Spleen (tissue), 13 donors: Measurements from ENCODE around the gene TMC6. TPM values are rescaled to one million over a fixed set of nuclear protein-coding genes. Genes with fewer than 3 reads are reported as not detected.

Experiments used
- DNase-seq: peaks from one replicate; pipeline ENCODE4 v3.0.0-alpha.2; 2020
- H3K27ac ChIP-seq, 8 donors: fragments of 200-600 bp; sonication (generic) in 7 of 8; 1 replicate in 4 of 8; 2 replicates in 4 of 8; pipeline versions ENCODE4 v1.5.0 to v1.8.0; 2016 to 2021; ENCODE audit warnings: inconsistent platforms in 4 of 8, mild to moderate bottlenecking in 4 of 8, moderate library complexity in 1 of 8
- H3K27me3 ChIP-seq, 7 donors: fragments of 200-600 bp; sonication (generic) in 6 of 7; replicated peaks in 1 of 7; 1 replicate in 4 of 7; 2 replicates in 3 of 7; pipeline versions ENCODE4 v1.5.0 to v1.8.0; 2016 to 2021; ENCODE audit warnings: inconsistent platforms in 3 of 7, mild to moderate bottlenecking in 1 of 7
- H3K36me3 ChIP-seq, 6 donors: fragments of 200-600 bp; sonication (generic) in 5 of 6; 1 replicate in 4 of 6; 2 replicates in 2 of 6; pipeline versions ENCODE4 v1.5.0 to v1.8.0; 2016 to 2021; ENCODE audit warnings: inconsistent platforms in 2 of 6
- H3K4me1 ChIP-seq, 6 donors: fragments of 200-600 bp; sonication (generic) in 5 of 6; 1 replicate in 3 of 6; 2 replicates in 3 of 6; pipeline versions ENCODE4 v1.5.0 to v1.8.0; 2016 to 2021; ENCODE audit warnings: inconsistent platforms in 3 of 6
- H3K4me3 ChIP-seq, 8 donors: fragments of 200-600 bp; sonication (generic) in 7 of 8; 1 replicate in 4 of 8; 2 replicates in 4 of 8; pipeline versions ENCODE4 v1.5.0 to v1.8.0; 2016 to 2021; ENCODE audit warnings: inconsistent platforms in 4 of 8, mild to moderate bottlenecking in 4 of 8, moderate library complexity in 2 of 8
- H3K9me3 ChIP-seq, 8 donors: fragments of 200-600 bp; sonication (generic) in 7 of 8; 1 replicate in 4 of 8; 2 replicates in 4 of 8; pipeline versions ENCODE4 v1.5.0 to v1.8.0; 2016 to 2021; ENCODE audit warnings: inconsistent platforms in 4 of 8
- CTCF ChIP-seq, 11 experiments: fragments of 200-600 bp in 7 of 11; fragments of 450-650 bp in 4 of 11; sonication (generic) in 4 of 11; IDR thresholded peaks in 8 of 11; conservative IDR thresholded peaks in 3 of 11; 1 replicate in 7 of 11; 2 replicates in 4 of 11; pipeline versions ENCODE4 v1.4.0 to v1.8.0; 2016 to 2021; ENCODE audit warnings: antibody characterized with exemption in 11 of 11, inconsistent platforms in 4 of 11, mild to moderate bottlenecking in 1 of 11
- POLR2A ChIP-seq, 3 donors: fragments of 450-650 bp; IDR thresholded peaks; one replicate each; pipeline ENCODE4 v1.5.1; 2017; ENCODE audit warnings: antibody characterized with exemption in 3 of 3, mild to moderate bottlenecking in 1 of 3
- POLR2AphosphoS5 ChIP-seq, 3 donors: sonication (generic); formaldehyde crosslinking; IDR thresholded peaks; one replicate each; pipeline ENCODE4 v1.5.1; 2017; ENCODE audit warnings: antibody characterized with exemption in 3 of 3
- WGBS, 5 donors: extraction: QIAGEN DNeasy Blood & Tissue Kit in 3 of 5; methylation state at CpG; one replicate each; pipeline versions ENCODE4 v1.1.5 to v1.1.7; 2013 to 2018; 5-methylcytosine and 5-hydroxymethylcytosine counted together
- intact Hi-C: fragments of 100-400 bp; cut with DNase I; formaldehyde crosslinking; loops from one replicate; pipeline ENCODE4 v1.15.0; 2023; ENCODE audit warnings: low total_unique reads
- long read RNA-seq, 2 donors: transcript quantifications; one replicate each; lab custom pipeline, GENCODE V29; 2026
- polyA plus RNA-seq, 3 donors: library from polyadenylated mRNA; stranded (reverse); fragments of 200-250 nt; gene quantifications; one replicate each; pipeline ENCODE4 v1.2.1, GENCODE V29; 2013
- total RNA-seq, 7 donors: library from RNA; depleted of rRNA in 3 of 7; stranded (reverse); fragments of >200 nt in 3 of 7; fragmentation: NEBNext Ultra II Directional in 4 of 7; extraction: Animal tissue kit (Norgen Biotek cat#: 25700) in 4 of 7; gene quantifications; one replicate each; pipeline versions ENCODE4 v1.1.0 to v1.2.1, GENCODE V29; 2016 to 2021
- donor health status: healthy with polysubstance abuse.
- donor health status: DM: no; HTN: no; CAD: no; lungs with moderate emphysema.
- donor health status: DM: no; HTN: no; CAD: no.
- donor health status: Bipolar disorder and iron deficiency.
- donor health status: healthy.
- donor health status: DM: no; HTN: no; CAD: no.
- donor health status: DM: yes; HTN: yes; CAD: no.

TMC6 gene
- total RNA-seq (100 to 1,000 TPM; 169 to 425 (median 354) TPM), polyA plus RNA-seq (100 to 1,000 TPM; 132 to 269 (median 252) TPM)
- long read RNA-seq, donor 1, full-length matches to known transcripts: 10 of 24 reads
- long read RNA-seq, donor 1, partial matches to known transcripts: 14 of 24 reads
- long read RNA-seq, donor 1, other reads (novel, unspliced or antisense): 0 of 24 reads
- long read RNA-seq, donor 2, full-length matches to known transcripts: 5 of 5 reads
- long read RNA-seq, donor 2, partial matches to known transcripts: 0 of 5 reads
- long read RNA-seq, donor 2, other reads (novel, unspliced or antisense): 0 of 5 reads

GRCh38 chr17:78128551-78129350 lies at the start of gene TMC6:
TSS of gene TMC6 (minus strand) at chr17:78128755. CDS start at chr17:78126832, 1,923 bp downstream.
- H3K4me3 ChIP-seq: peak within 1 kb of the TSS; percentile 70 to 99 (median 96)
- peak; percentile 94 for DNase-seq
- intact Hi-C loops: no loop called here
- H3K27ac ChIP-seq: peak within 1 kb of the TSS; percentile 87 to 97 (median 94)
- no peaks in the 10 kb centered on the region for H3K9me3 ChIP-seq
- H3K36me3 ChIP-seq: peaks cover 0 to 44% (median 31%) of the 10 kb centered on the region in 6 donors
- peaks cover 66 to 100% (median 94%) of the 10 kb centered on the region in 6 donors for H3K4me1 ChIP-seq
- 1 to 3% (median 2%) methylated on average over 18 to 53 of the region's 54 CpGs for WGBS, 5 donors
- no peaks in the 10 kb centered on the region for H3K27me3 ChIP-seq
- TF ChIP-seq POLR2A (IDR thresholded peaks at IDR 0.05): peak in 2 of 3 donors; percentile 71 to 72
- peak; percentile 92 to 93 (median 92) for TF ChIP-seq POLR2AphosphoS5 (IDR thresholded peaks at IDR 0.05)
- TF ChIP-seq CTCF (IDR thresholded peaks at IDR 0.05 in 8 of 11, conservative IDR thresholded peaks at IDR 0.05 in 3 of 11): no peak

GRCh38 chr17:78176548-78177025 lies 48.0 kb upstream of the TMC6 start:
- intact Hi-C loops: loop anchor here (5.0 kb wide), 1 partner anchor 64 kb away; no protein-coding TSS in a partner anchor
- TF ChIP-seq POLR2A (IDR thresholded peaks at IDR 0.05) (no peak), CTCF (IDR thresholded peaks at IDR 0.05 in 8 of 11, conservative IDR thresholded peaks at IDR 0.05 in 3 of 11) (peak; percentile 86 to 98 (median 93)), POLR2AphosphoS5 (IDR thresholded peaks at IDR 0.05) (peak; percentile 82 to 92 (median 85))
- H3K27me3 ChIP-seq: no peaks in the 10 kb centered on the region
- H3K9me3 ChIP-seq: no peaks in the 10 kb centered on the region
- H3K4me3 ChIP-seq: no peak overlapping the region
- peaks cover 0 to 44% (median 7%) of the 10 kb centered on the region in 6 donors for H3K36me3 ChIP-seq
- H3K4me1 ChIP-seq: peaks cover 61 to 90% (median 75%) of the 10 kb centered on the region in 6 donors
- DNase-seq: peak; percentile 96
- WGBS, 5 donors: 14 to 25% (median 15%) methylated on average over 11 to 14 of the region's 14 CpGs
- peak overlapping the region in 4 of 8 donors; percentile 85 to 96 (median 92) for H3K27ac ChIP-seq

- peak overlapping the region in 6 of 8 donors; percentile 75 to 96 (median 88) for H3K27ac ChIP-seq
- DNase-seq: no peak
- no peak overlapping the region for H3K4me3 ChIP-seq
- 80 to 90% (median 86%) methylated on average over 2 to 14 of the region's 14 CpGs for WGBS, 5 donors
- no peaks in the 10 kb centered on the region for H3K27me3 ChIP-seq
- no peaks in the 10 kb centered on the region for H3K9me3 ChIP-seq
- intact Hi-C loops: loop anchor here (5.0 kb wide), 1 partner anchor 63 kb away; no protein-coding TSS in a partner anchor
- H3K36me3 ChIP-seq: peaks cover 0 to 46% (median 15%) of the 10 kb centered on the region in 6 donors
- H3K4me1 ChIP-seq: peaks cover 68 to 95% (median 81%) of the 10 kb centered on the region in 6 donors
- TF ChIP-seq POLR2AphosphoS5 (IDR thresholded peaks at IDR 0.05): no peak
- no peak for TF ChIP-seq CTCF (IDR thresholded peaks at IDR 0.05 in 8 of 11, conservative IDR thresholded peaks at IDR 0.05 in 3 of 11)
- no peak for TF ChIP-seq POLR2A (IDR thresholded peaks at IDR 0.05)
Measured at GRCh38 chr17:78175643-78175981, 47.1 kb upstream of the TMC6 start.
